ENCODE measurements around the gene PARN.

Gene PARN

DNA sequence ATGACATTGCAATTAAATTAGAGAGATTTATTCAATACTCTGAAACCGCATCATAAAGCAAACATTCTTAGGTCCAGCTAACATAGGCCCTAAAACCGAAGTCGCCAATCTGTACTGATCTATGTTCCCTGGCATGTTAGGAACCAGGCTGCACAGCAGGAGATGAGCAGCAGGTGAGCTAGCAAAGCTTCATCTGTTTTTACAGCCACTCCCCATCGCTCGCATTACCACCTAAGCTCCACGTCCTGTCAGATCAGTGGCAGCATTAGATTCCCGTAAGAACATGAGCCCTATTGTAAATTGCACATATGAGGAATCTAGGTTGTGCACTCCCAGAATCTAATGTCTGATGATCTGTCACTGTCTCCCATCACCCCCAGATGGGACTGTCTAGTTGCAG is 91.5 kb downstream of the PARN start:
- ChIA-PET POLR2A (no interaction called here), CTCF (interaction anchor here (1.2 to 1.5 kb wide), 3 partner anchors 8 to 257 kb away, joined by 3 read pairs; no protein-coding TSS in a partner anchor)
- TF ChIP-seq, protein P1, sequence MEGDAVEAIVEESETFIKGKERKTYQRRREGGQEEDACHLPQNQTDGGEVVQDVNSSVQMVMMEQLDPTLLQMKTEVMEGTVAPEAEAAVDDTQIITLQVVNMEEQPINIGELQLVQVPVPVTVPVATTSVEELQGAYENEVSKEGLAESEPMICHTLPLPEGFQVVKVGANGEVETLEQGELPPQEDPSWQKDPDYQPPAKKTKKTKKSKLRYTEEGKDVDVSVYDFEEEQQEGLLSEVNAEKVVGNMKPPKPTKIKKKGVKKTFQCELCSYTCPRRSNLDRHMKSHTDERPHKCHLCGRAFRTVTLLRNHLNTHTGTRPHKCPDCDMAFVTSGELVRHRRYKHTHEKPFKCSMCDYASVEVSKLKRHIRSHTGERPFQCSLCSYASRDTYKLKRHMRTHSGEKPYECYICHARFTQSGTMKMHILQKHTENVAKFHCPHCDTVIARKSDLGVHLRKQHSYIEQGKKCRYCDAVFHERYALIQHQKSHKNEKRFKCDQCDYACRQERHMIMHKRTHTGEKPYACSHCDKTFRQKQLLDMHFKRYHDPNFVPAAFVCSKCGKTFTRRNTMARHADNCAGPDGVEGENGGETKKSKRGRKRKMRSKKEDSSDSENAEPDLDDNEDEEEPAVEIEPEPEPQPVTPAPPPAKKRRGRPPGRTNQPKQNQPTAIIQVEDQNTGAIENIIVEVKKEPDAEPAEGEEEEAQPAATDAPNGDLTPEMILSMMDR (IDR thresholded peaks at IDR 0.05; ENCODE audit: control extremely low read depth, extremely low read depth, low read depth, missing control alignments), result no peak
- no peak for DNase-seq (ENCODE audit: extremely low spot score)

DNA sequence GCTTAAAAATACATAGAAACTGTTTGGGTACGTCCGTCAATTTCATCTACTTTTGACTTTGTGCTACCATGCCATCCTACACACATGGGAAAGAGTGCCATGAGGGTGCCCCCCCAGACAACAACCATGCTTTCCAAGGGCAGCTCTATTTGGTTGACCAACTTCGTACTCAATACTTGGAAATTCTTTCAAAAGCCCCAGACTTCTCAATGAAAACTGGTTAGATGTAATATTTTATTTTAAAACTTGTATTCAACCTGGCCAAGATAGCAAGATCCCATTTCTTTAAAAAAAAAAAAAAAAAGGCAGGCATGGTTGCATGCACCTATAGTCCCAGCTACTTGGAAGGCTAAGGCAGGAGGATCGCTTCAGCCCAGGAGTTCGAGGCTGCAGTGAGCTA is 98.4 kb downstream of the PARN start:
- ChIA-PET POLR2A (interaction anchor here (0.6 kb wide), 1 partner anchor 249 kb away, joined by 3 read pairs; no protein-coding TSS in a partner anchor), CTCF (no interaction called here)
- TF ChIP-seq, protein P1 (IDR thresholded peaks at IDR 0.05; ENCODE audit: control extremely low read depth, extremely low read depth, low read depth, missing control alignments), result no peak
- no peak for DNase-seq (ENCODE audit: extremely low spot score)

DNA sequence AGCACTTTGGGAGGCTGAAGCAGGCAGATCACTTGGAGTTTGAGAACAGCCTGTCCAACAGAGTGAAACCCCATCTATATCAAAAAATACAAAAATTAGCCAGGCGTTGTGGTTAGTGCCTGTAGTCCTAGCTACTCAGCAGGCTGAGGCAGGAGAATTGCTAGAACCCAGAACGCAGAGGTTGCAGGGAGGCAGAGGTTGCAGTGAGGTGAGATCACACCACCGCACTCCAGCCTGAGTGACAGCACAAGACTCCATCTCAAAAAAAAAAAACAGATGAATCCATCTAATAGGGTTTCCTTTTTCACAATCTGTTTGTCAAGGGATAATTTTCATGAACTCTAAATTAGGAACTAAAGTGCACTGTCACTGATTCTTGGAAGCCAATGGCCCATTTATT is 99.0 kb downstream of the PARN start:
- TF ChIP-seq, protein P1 (IDR thresholded peaks at IDR 0.05; ENCODE audit: control extremely low read depth, extremely low read depth, low read depth, missing control alignments), result no peak
- ChIA-PET CTCF (interaction anchor here (1.6 to 5.9 kb wide), 3 partner anchors 18 to 284 kb away, joined by 3 to 24 read pairs (median 7); no protein-coding TSS in a partner anchor), POLR2A (no interaction called here)
- DNase-seq (ENCODE audit: extremely low spot score), result no peak

DNA sequence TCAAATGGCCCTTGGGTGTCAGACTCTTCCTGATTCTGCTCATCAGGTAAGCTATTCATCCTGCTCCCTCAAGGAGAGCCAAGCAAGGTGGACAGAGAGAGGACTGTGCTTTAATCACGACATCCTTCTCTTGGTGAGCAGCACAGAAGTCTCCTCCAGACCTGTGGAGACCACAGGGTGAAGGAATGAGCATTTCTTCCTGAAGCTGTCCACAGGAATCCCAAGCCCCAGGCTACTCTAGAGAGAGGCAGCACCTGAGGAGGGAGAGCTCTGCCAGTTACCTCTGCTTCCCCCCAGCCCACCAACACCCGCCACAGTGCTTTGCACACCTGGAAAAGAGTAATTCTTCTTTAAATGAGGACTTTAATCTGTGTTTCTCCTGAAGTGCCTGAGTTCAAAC is 100.0 kb downstream of the PARN start:
- ChIA-PET POLR2A (no interaction called here), CTCF (interaction anchor here (0.8 to 5.9 kb wide), 12 partner anchors 9 to 611 kb away, joined by 3 to 24 read pairs (median 4); partner anchors contain the start of gene ERCC4)
- TF ChIP-seq, protein P1 (IDR thresholded peaks at IDR 0.05; ENCODE audit: control extremely low read depth, extremely low read depth, low read depth, missing control alignments), result no peak
- DNase-seq (ENCODE audit: extremely low spot score), result no peak

GRCh38 chr16:14529010-14529669 is 100.9 kb downstream of the PARN start:
- ChIA-PET CTCF (interaction anchor here (0.6 to 5.9 kb wide), 22 partner anchors 9 to 610 kb away, joined by 3 to 24 read pairs (median 5); partner anchors contain the start of gene ERCC4), POLR2A (no interaction called here)
- TF ChIP-seq, protein P1 (IDR thresholded peaks at IDR 0.05; ENCODE audit: control extremely low read depth, extremely low read depth, low read depth, missing control alignments), result peak; percentile 76
- peak; percentile 64 for DNase-seq (ENCODE audit: extremely low spot score)

DNA sequence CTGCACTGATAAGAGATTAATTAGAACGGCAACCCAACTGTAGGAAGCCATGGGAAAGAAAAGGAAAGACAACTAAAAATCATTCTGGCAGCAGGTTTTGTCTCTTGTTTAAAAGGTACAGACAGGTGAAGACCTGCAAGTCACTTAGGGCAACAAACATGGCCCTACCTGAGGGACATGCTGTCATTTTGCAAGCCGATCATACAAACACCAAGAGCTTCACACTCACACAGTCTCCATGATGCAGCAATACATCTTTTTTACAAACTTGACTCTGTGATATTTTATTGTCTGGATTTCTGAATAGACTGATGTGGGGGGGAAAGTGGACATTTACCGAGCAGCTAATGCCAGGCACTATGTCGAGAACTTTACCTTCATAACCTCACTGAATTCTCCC is 101.8 kb downstream of the PARN start:
- POLR2A ChIA-PET, result no interaction called here
- CTCF ChIA-PET, result interaction anchor here (0.6 to 5.9 kb wide), 18 partner anchors 8 to 609 kb away, joined by 3 to 24 read pairs (median 6); partner anchors contain the start of gene ERCC4
- DNase-seq (ENCODE audit: extremely low spot score), result no peak
- TF ChIP-seq, protein P1 (IDR thresholded peaks at IDR 0.05; ENCODE audit: control extremely low read depth, extremely low read depth, low read depth, missing control alignments), result no peak

Data from GM10248 (cell line).